ENCODE results near the gene TIGAR. TPM values are rescaled to one million over a fixed set of nuclear protein-coding genes. Genes with fewer than 3 reads are reported as not detected.

The TIGAR gene
- total RNA-seq, 2 experiments from 2014 or later: 8.2 to 8.7 TPM

GRCh38 chr12:4378772-4379171 is 57.8 kb downstream of the TIGAR start:
- CTCF ChIA-PET: interaction anchor here (1.5 kb wide), 1 partner anchor 25 kb away, joined by 3 read pairs; no protein-coding TSS in a partner anchor
- no peaks in the 10 kb centered on the region for H3K4me1 Mint-ChIP-seq (ENCODE audit: low read depth)
- H3K4me3 Mint-ChIP-seq: no peak overlapping the region
- POLR2A ChIA-PET: no interaction called here
- H3K9me3 Mint-ChIP-seq: no peaks in the 10 kb centered on the region
- DNase-seq (no peak), ATAC-seq (no peak)
- no peaks in the 10 kb centered on the region for H3K36me3 Mint-ChIP-seq (ENCODE audit: low read depth)
- intact Hi-C loops (cut with micrococcal nuclease): no loop called here
- TF ChIP-seq CTCF (IDR thresholded peaks at IDR 0.05): no peak
- peaks cover 15% of the 10 kb centered on the region for H3K27me3 Mint-ChIP-seq
- H3K27ac Mint-ChIP-seq: no peak overlapping the region

DNA sequence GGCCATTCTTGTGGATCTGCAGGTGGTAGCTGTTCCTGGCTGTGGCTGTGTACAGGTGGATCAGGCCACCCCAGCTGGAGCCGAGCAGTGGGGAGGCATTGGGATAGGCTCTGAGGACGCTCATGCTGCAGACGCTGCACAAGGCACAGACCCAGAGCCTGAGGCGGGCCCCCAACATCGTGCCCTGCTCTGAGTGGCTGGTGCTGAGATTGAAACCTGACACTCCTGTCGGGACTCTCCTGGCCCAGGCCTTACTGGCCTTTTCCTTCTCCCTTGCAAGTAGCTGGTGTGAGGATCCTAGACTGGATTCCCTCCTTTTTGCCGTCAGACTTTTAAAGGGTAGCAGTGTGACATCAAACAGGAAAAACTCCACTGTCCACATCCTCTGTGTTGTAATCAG is 58.4 kb downstream of the TIGAR start, which contains the start of gene FGF23:
TSS of gene FGF23 (minus strand) at position 308 of the 400 bp plus-strand sequence. CDS start at position 178, 130 bp downstream.
- Mint-ChIP-seq H3K27me3 (peaks cover 15% of the 10 kb centered on the region), H3K9me3 (no peaks in the 10 kb centered on the region), H3K4me1 (ENCODE audit: low read depth) (no peaks in the 10 kb centered on the region), H3K36me3 (ENCODE audit: low read depth) (no peaks in the 10 kb centered on the region), H3K4me3 (no peak within 1 kb of the TSS), H3K27ac (no peak within 1 kb of the TSS)
- DNase-seq: no peak
- intact Hi-C loops (cut with micrococcal nuclease): no loop called here
- ChIA-PET CTCF (interaction anchor here (1.5 kb wide), 1 partner anchor 494 kb away, joined by 6 read pairs; no protein-coding TSS in a partner anchor), POLR2A (interaction anchor here (1.0 kb wide), 1 partner anchor 159 kb away, joined by 3 read pairs; a partner anchor contains a TSS)
- TF ChIP-seq CTCF (IDR thresholded peaks at IDR 0.05): no peak
- no peak for ATAC-seq

- intact Hi-C loops (cut with micrococcal nuclease): no loop called here
- TF ChIP-seq CTCF (IDR thresholded peaks at IDR 0.05): no peak
- ATAC-seq (no peak), DNase-seq (no peak)
- CTCF ChIA-PET: interaction anchor here (0.9 to 1.5 kb wide), 4 partner anchors 22 to 495 kb away, joined by 3 to 6 read pairs (median 4); no protein-coding TSS in a partner anchor
- H3K9me3 Mint-ChIP-seq: no peaks in the 10 kb centered on the region
- peaks cover 15% of the 10 kb centered on the region for H3K27me3 Mint-ChIP-seq
- no peak overlapping the region for H3K4me3 Mint-ChIP-seq
- H3K27ac Mint-ChIP-seq: no peak overlapping the region
- no peaks in the 10 kb centered on the region for H3K4me1 Mint-ChIP-seq (ENCODE audit: low read depth)
- POLR2A ChIA-PET: interaction anchor here (1.0 kb wide), 1 partner anchor 158 kb away, joined by 3 read pairs; a partner anchor contains a TSS
- no peaks in the 10 kb centered on the region for H3K36me3 Mint-ChIP-seq (ENCODE audit: low read depth)
Measured at GRCh38 chr12:4380332-4380731, 59.3 kb downstream of the TIGAR start.

DNA sequence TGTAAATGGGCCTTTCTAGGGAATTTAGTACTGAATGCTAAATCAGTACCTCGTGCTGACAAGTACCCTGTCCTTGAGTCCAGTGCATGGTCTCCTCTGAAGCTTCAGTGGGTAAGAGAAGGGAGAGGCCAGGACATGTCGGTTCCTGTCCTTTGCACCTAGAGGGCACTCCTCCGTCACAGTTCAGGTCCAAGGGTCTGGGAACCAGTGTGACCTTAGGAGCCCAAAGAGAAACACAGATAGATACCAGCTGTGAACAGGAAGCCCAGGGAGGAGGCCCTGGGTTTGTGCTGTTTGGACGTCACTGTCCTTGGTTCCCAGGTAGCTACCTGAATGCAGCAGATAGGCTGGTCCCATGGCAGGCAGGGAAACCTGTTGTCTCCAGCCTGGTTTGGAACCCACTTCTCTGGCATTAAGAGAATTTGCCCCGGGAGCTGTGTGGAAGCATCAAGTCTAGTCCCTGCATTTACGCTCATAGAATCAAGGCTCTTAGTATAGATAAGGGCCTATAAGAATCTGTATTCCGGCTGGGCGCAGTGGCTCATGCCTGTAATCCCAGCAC is 62.4 kb downstream of the TIGAR start:
- Mint-ChIP-seq H3K36me3 (ENCODE audit: low read depth) (no peaks in the 10 kb centered on the region), H3K4me3 (no peak overlapping the region), H3K27me3 (peaks cover 13% of the 10 kb centered on the region), H3K9me3 (no peaks in the 10 kb centered on the region), H3K4me1 (ENCODE audit: low read depth) (no peaks in the 10 kb centered on the region), H3K27ac (no peak overlapping the region)
- ChIA-PET CTCF (interaction anchor here (1.4 kb wide), 1 partner anchor 27 kb away, joined by 4 read pairs; no protein-coding TSS in a partner anchor), POLR2A (interaction anchor here (1.0 kb wide), 1 partner anchor 15 kb away, joined by 3 read pairs; no protein-coding TSS in a partner anchor)
- DNase-seq (peak; percentile 34), ATAC-seq (peak; percentile 47)
- intact Hi-C loops (cut with micrococcal nuclease): no loop called here
- no peak for TF ChIP-seq CTCF (IDR thresholded peaks at IDR 0.05)

DNA sequence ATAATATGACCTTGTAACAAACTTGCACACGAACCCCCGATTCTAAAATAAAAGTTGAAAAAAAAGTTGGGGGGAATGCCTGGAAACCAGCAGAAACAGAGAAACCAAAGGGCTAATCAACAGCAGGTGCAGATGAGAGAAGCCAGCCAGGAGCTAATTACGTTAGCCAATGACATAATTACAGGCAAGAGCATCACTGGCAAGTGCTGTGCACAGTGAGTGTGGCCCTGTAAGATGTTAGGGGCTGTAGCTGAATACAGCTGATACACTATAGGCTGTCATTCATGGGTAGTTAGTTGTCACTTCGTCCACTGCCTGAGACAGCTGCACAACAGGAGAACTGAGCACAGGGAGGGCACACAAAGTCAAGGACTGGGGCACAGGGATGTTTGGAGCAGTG is 65.8 kb downstream of the TIGAR start:
- intact Hi-C loops (cut with micrococcal nuclease): no loop called here
- Mint-ChIP-seq H3K27ac (no peak overlapping the region), H3K36me3 (ENCODE audit: low read depth) (no peaks in the 10 kb centered on the region), H3K4me3 (no peak overlapping the region), H3K4me1 (ENCODE audit: low read depth) (peaks cover 3% of the 10 kb centered on the region), H3K9me3 (no peaks in the 10 kb centered on the region), H3K27me3 (peaks cover 6% of the 10 kb centered on the region)
- ATAC-seq (no peak), DNase-seq (no peak)
- TF ChIP-seq CTCF (IDR thresholded peaks at IDR 0.05): no peak
- CTCF ChIA-PET: interaction anchor here (1.0 to 1.5 kb wide), 3 partner anchors 34 to 141 kb away, joined by 3 to 5 read pairs (median 4); no protein-coding TSS in a partner anchor
- POLR2A ChIA-PET: interaction anchor here (0.6 kb wide), 1 partner anchor 157 kb away, joined by 3 read pairs; no protein-coding TSS in a partner anchor

Measured in activated CD8-positive, alpha-beta T cell treated with anti-CD3 and anti-CD28 coated beads for 36 hours (primary cell).